IMR-90 (cell line): ENCODE results near the gene PLCD1. TPM values are rescaled to one million over a fixed set of nuclear protein-coding genes. Genes with fewer than 3 reads are reported as not detected.

Source experiments
- ATAC-seq: fragments of 200-7000 bp; cut with Tn5 transposase; 2 replicates; pipeline ENCODE4 v1.9.1; 2020; ENCODE audit warnings: low read depth, mild to moderate bottlenecking, moderate library complexity
- BruUV-seq: library from RNA; stranded (reverse); fragments of 400-500 nt; replicated peaks from 2 replicates; lab custom pipeline; 2021; lab: Mats Ljungman, UMichigan
- CTCF ChIA-PET: fragments of 300-600 bp; formaldehyde crosslinking; extraction: SDS; loops from one replicate; lab custom pipeline; 2021; ENCODE audit warnings: antibody characterized with exemption; lab: Yijun Ruan, JAX
- POLR2A ChIA-PET: fragments of 300-600 bp; sonication (Branson Sonifier 250); formaldehyde crosslinking; loops from one replicate; lab custom pipeline; 2022; ENCODE audit warnings: antibody characterized with exemption; ENCODE audit not compliant: unreplicated experiment; lab: Charles Lee
- DNase-seq: peaks from one replicate; pipeline ENCODE4 v3.0.0; 2013
- H2AFZ ChIP-seq: replicated peaks from 2 replicates; pipeline ENCODE3; 2013; ENCODE audit warnings: low read length, mild to moderate bottlenecking; ENCODE audit not compliant: poor library complexity
- H2AK5ac ChIP-seq: 2 replicates; pipeline ENCODE4 v1.6.1; 2013; ENCODE audit warnings: low read depth, low read length, inconsistent platforms
- H2AK9ac ChIP-seq: replicated peaks from 2 replicates; pipeline ENCODE3; 2013; ENCODE audit warnings: mild to moderate bottlenecking, low read depth, low read length, moderate library complexity; ENCODE audit not compliant: poor library complexity
- H2BK120ac ChIP-seq: 2 replicates; pipeline ENCODE4 v1.6.1; 2013; ENCODE audit warnings: low read depth, low read length, inconsistent platforms
- H2BK15ac ChIP-seq: 3 replicates; pipeline ENCODE4 v1.6.1; 2013; ENCODE audit warnings: low read depth, low read length, inconsistent platforms
- H2BK20ac ChIP-seq: 2 replicates; pipeline ENCODE4 v1.6.1; 2013; ENCODE audit warnings: low read depth, mild to moderate bottlenecking, inconsistent platforms, low read length, moderate library complexity
- H2BK5ac ChIP-seq: 2 replicates; pipeline ENCODE4 v1.6.1; 2013; ENCODE audit warnings: mild to moderate bottlenecking, low read depth, low read length, inconsistent platforms; ENCODE audit not compliant: poor library complexity, severe bottlenecking
- H3K14ac ChIP-seq: replicated peaks from 2 replicates; pipeline ENCODE4 v1.6.1; 2013; ENCODE audit warnings: low read depth, low read length, inconsistent platforms
- H3K18ac ChIP-seq: 2 replicates; pipeline ENCODE4 v1.6.1; 2013; ENCODE audit warnings: low read depth, low read length, control low read depth
- H3K23ac ChIP-seq: 2 replicates; pipeline ENCODE4 v1.6.1; 2013; ENCODE audit warnings: low read depth, low read length, inconsistent platforms
- H3K27ac ChIP-seq: 2 replicates; pipeline ENCODE4 v1.5.1; 2013; ENCODE audit warnings: mild to moderate bottlenecking, control low read depth, low read length; ENCODE audit not compliant: insufficient read depth
- H3K27me3 ChIP-seq: 2 replicates; pipeline ENCODE4 v1.6.1; 2013; ENCODE audit warnings: low read length; ENCODE audit not compliant: control insufficient read depth, insufficient read depth
- H3K36me3 ChIP-seq: 2 replicates; pipeline ENCODE4 v1.6.1; 2013; ENCODE audit warnings: low read length, mixed read lengths; ENCODE audit not compliant: control insufficient read depth, insufficient read depth
- H3K4ac ChIP-seq: 2 replicates; pipeline ENCODE4 v1.6.1; 2013; ENCODE audit warnings: low read depth, low read length, inconsistent platforms
- H3K4me1 ChIP-seq: 2 replicates; pipeline ENCODE4 v1.6.1; 2013; ENCODE audit warnings: low read length, mixed read lengths; ENCODE audit not compliant: control insufficient read depth, insufficient read depth
- H3K4me2 ChIP-seq: 2 replicates; pipeline ENCODE4 v1.6.1; 2013; ENCODE audit warnings: low read depth, mild to moderate bottlenecking, control low read depth, low read length, moderate library complexity
- H3K4me3 ChIP-seq: 2 replicates; pipeline ENCODE4 v1.5.1; 2013; ENCODE audit warnings: low read depth, mild to moderate bottlenecking, control low read depth, low read length, moderate library complexity; ENCODE audit not compliant: insufficient read depth
- H3K56ac ChIP-seq: 2 replicates; pipeline ENCODE4 v1.6.1; 2013; ENCODE audit warnings: low read length, inconsistent platforms; ENCODE audit not compliant: insufficient read depth; ENCODE audit errors: extremely low read depth
- H3K79me1 ChIP-seq, 2 experiments: 2 replicates each; pipeline ENCODE4 v1.6.1; 2013; ENCODE audit warnings: low read length in 2 of 2, inconsistent platforms in 1 of 2, low read depth in 1 of 2
- H3K9ac ChIP-seq: 2 replicates; pipeline ENCODE4 v1.6.1; 2013; ENCODE audit warnings: low read depth, low read length, control low read depth
- H3K9me1 ChIP-seq: 2 replicates; pipeline ENCODE4 v1.6.1; 2013; ENCODE audit warnings: low read length, inconsistent platforms; ENCODE audit not compliant: insufficient read depth
- H3K9me3 ChIP-seq: 2 replicates; pipeline ENCODE4 v1.6.1; 2013; ENCODE audit warnings: low read length; ENCODE audit not compliant: control insufficient read depth, insufficient read depth
- H4K20me1 ChIP-seq: 2 replicates; pipeline ENCODE4 v1.6.1; 2013; ENCODE audit warnings: low read length, inconsistent platforms; ENCODE audit not compliant: insufficient read depth
- H4K5ac ChIP-seq: 2 replicates; pipeline ENCODE4 v1.6.1; 2013; ENCODE audit warnings: mild to moderate bottlenecking, low read depth, low read length, control low read depth
- H4K8ac ChIP-seq, 2 experiments: 2 replicates each; pipeline ENCODE4 v1.6.1; 2013; ENCODE audit warnings: low read depth in 2 of 2, low read length in 2 of 2, control low read depth in 1 of 2, inconsistent platforms in 1 of 2
- H4K91ac ChIP-seq: 2 replicates; pipeline ENCODE4 v1.6.1; 2013; ENCODE audit warnings: low read depth, low read length, inconsistent platforms; ENCODE audit not compliant: insufficient read depth
- MAFK ChIP-seq: IDR thresholded peaks from 2 replicates; pipeline ENCODE4 v1.6.1; 2012; ENCODE audit warnings: low read depth, low read length, improper control_type of control experiment
- MXI1 ChIP-seq: IDR thresholded peaks from 2 replicates; pipeline ENCODE4 v1.6.1; 2012; ENCODE audit warnings: low read depth, mild to moderate bottlenecking, low read length, moderate library complexity, borderline replicate concordance
- POLR2A ChIP-seq: IDR thresholded peaks from 2 replicates; pipeline ENCODE4 v1.6.1; 2012; ENCODE audit warnings: mild to moderate bottlenecking, low read depth, low read length
- RAD21 ChIP-seq: IDR thresholded peaks from 2 replicates; pipeline ENCODE4 v1.6.1; 2012; ENCODE audit warnings: low read length, improper control_type of control experiment
- WGBS, 2 experiments: methylation state at CpG; one replicate each; pipeline versions ENCODE4 v1.1.5 to v1.1.7; 2013; ENCODE audit warnings: missing lambda C conversion rate in 2 of 2; ENCODE audit not compliant: insufficient read length in 1 of 2; ENCODE audit errors: extremely low coverage in 2 of 2; 5-methylcytosine and 5-hydroxymethylcytosine counted together
- dilution Hi-C: fragments of 300-500 bp; cut with HindIII; formaldehyde crosslinking; loops from one replicate; pipeline ENCODE4 v1.14.3; 2018; ENCODE audit warnings: low sequenced_read_pairs; ENCODE audit not compliant: unreplicated experiment
- in situ Hi-C: fragments of 300-500 bp; cut with MboI; formaldehyde crosslinking; loops from 3 replicates; pipeline ENCODE4 v1.14.3; 2019; ENCODE audit warnings: low sequenced_read_pairs, inconsistent platforms, mixed read lengths
- intact Hi-C: fragments of 100-400 bp; cut with micrococcal nuclease; formaldehyde crosslinking; loops from 2 replicates; pipeline ENCODE4 v1.10.0; 2022
- polyA plus RNA-seq, 3 experiments: library from polyadenylated mRNA; depleted of rRNA; stranded (reverse); fragments of >200 nt; gene quantifications; 2 replicates each; pipeline ENCODE4 v1.2.3, GENCODE V29; 2012; ENCODE audit warnings: low replicate concordance in 1 of 3
- total RNA-seq: library from RNA; depleted of rRNA; stranded (reverse); fragments of >200 nt; gene quantifications from 2 replicates; pipeline ENCODE4 v1.2.3, GENCODE V29; 2012

Gene PLCD1
- total and polyA plus RNA-seq, 2 of the 4 experiments (the other 2 are of a cell fraction), result 14.9 to 16.3 TPM

GRCh38 chr3:37982331-37982730, 47.1 kb downstream of the PLCD1 start:
- H2AK5ac ChIP-seq, result no peak overlapping the region
- H3K27ac ChIP-seq, result no peak overlapping the region
- no peak overlapping the region for H2BK15ac ChIP-seq
- H3K9me1 ChIP-seq, result peaks cover 7% of the 10 kb centered on the region; the same call in 1 of the 2 replicates
- H3K9ac ChIP-seq, result no peak overlapping the region
- no TSS peak for BruUV-seq
- no peak overlapping the region for H3K14ac ChIP-seq
- H4K8ac ChIP-seq, result no peak overlapping the region
- no peak overlapping the region for H2BK20ac ChIP-seq
- DNase-seq (no peak), ATAC-seq (no peak)
- H3K18ac ChIP-seq, result no peak overlapping the region
- POLR2A ChIA-PET, result interaction anchor here (0.6 kb wide), 1 partner anchor 18 kb away, joined by 8 read pairs; no protein-coding TSS in a partner anchor
- no peaks in the 10 kb centered on the region for H3K27me3 ChIP-seq
- no peak overlapping the region for H3K56ac ChIP-seq
- H2AK9ac ChIP-seq, result no peak overlapping the region
- dilution Hi-C loops (no loop called here), intact Hi-C loops (no loop called here), in situ Hi-C loops (no loop called here)
- H2BK5ac ChIP-seq, result no peak overlapping the region
- H3K4me3 ChIP-seq, result no peak overlapping the region
- no peak overlapping the region for H3K4ac ChIP-seq
- H3K36me3 ChIP-seq, result peaks cover 20% of the 10 kb centered on the region
- H4K20me1 ChIP-seq, result no peaks in the 10 kb centered on the region
- H3K4me1 ChIP-seq, result no peaks in the 10 kb centered on the region
- no peak overlapping the region for H3K23ac ChIP-seq
- no peak overlapping the region for H3K4me2 ChIP-seq
- no peaks in the 10 kb centered on the region for H3K9me3 ChIP-seq
- TF ChIP-seq MAFK, result no peak
- TF ChIP-seq MXI1, result no peak
- no peak for TF ChIP-seq RAD21
- no peak for TF ChIP-seq POLR2A
- no peak overlapping the region for H4K5ac ChIP-seq
- no peak overlapping the region for H2BK120ac ChIP-seq
- no peak overlapping the region for H2AFZ ChIP-seq
- no peak overlapping the region for H4K91ac ChIP-seq
- CTCF ChIA-PET, result no interaction called here
- peaks cover 0 to 2% of the 10 kb centered on the region in 2 experiments; a peak in 1 of 4 replicates for H3K79me1 ChIP-seq
- WGBS, 2 experiments, result no CpG with 5 or more reads among the region's 1 CpG
